GM19099 (cell line): ENCODE results near the gene CDH13.

Experiments used
- POLR2A ChIP-seq: IDR thresholded peaks from 3 replicates; pipeline ENCODE4 v1.6.1; 2011; ENCODE audit warnings: low read depth; ENCODE audit not compliant: insufficient read length; ENCODE audit errors: extremely low read depth

Gene CDH13

GRCh38 chr16:83839561-83839960 lies 1212.8 kb downstream of the CDH13 start:
- TF ChIP-seq POLR2A = no peak

DNA sequence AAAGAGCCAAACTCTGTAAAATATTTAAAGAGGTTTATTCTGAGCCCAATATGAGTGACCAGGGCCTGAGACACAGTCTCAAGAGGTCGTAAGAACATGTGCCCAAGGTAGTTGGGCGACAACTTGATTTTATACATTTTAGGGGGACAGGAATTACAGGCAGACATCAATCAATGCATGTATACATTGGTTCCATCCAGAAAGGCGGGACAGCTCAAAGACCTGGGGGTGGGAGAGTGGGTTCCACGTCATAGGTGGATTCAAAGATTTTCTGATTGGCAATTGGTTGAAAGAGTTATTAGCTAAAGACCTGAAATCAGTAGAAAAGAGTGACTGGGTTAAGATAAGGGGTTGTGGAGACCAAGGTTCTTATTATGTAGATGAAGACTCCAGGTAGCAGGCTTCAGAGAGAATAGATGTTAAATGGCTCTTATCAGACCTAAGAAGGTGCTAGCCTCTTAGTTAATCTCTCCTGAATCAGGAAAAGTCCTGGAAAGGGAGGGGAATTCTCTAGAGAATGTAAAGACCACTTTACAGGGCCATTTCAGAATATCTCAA lies 1213.4 kb downstream of the CDH13 start:
- no peak for TF ChIP-seq POLR2A

DNA sequence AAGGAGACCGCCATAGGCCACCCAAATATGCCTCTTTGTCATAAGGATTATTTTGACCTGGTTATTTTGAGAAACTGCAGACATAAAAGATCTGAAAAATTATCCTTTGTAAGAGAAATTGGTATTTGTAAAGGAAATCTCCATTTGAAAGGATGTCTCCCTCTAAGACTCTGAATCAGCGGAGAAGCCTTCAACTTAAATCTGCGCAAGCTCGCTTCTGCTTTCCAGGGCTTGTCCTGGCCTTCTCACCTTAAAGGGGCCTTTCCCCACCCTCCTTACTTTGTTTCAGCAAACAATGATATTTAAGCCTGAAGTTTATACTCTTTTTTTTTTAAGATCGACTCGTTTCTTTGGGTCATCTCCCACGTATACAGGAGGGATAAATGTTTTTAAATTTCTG lies 1215.5 kb downstream of the CDH13 start:
- TF ChIP-seq POLR2A = no peak

- no peak for TF ChIP-seq POLR2A
Measured at GRCh38 chr16:83842756-83843507, 1216.2 kb downstream of the CDH13 start.

GRCh38 chr16:83843657-83844056 lies 1216.9 kb downstream of the CDH13 start:
- no peak for TF ChIP-seq POLR2A

DNA sequence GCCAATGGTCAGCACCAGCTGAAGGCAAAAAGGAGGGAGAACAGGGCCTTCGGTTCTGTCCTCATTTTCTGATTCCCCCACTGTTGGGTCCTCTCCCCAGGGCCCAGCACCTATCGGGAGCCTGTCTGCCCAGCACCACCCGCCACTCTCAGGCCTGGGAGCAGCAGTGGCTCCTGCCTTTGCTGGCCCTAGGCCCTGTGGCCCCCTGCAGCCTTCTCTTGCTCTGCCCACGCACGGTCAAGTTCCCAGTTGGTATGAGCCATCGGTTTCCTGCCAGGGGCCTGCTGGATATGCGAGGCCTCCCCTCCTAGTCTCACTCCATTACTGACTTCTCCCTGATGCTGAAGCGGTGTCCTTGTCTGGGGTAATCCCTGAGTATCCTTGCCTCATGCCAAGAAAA lies 1218.5 kb downstream of the CDH13 start:
- no peak for TF ChIP-seq POLR2A

GRCh38 chr16:83847371-83848225 lies 1220.8 kb downstream of the CDH13 start:
- TF ChIP-seq POLR2A = no peak

- TF ChIP-seq POLR2A = no peak
Measured at GRCh38 chr16:83849421-83849820, 1222.7 kb downstream of the CDH13 start.
